PC-9 (cell line): ENCODE results near the gene FAM185A. TPM values are rescaled to one million over a fixed set of nuclear protein-coding genes. Genes with fewer than 3 reads are reported as not detected.

Source experiments
- BruUV-seq: library from RNA; stranded (reverse); fragments of 400-500 nt; replicated peaks from 2 replicates; lab custom pipeline; 2021; lab: Mats Ljungman, UMichigan
- CTCF ChIA-PET: fragments of 300-600 bp; sonication (Branson Sonifier 250); formaldehyde crosslinking; loops from one replicate; lab custom pipeline; 2022; ENCODE audit warnings: antibody characterized with exemption; lab: Charles Lee
- POLR2A ChIA-PET: fragments of 300-600 bp; sonication (Branson Sonifier 250); formaldehyde crosslinking; loops from one replicate; lab custom pipeline; 2022; ENCODE audit warnings: antibody characterized with exemption; ENCODE audit not compliant: unreplicated experiment; lab: Charles Lee
- DNase-seq, 2 experiments: peaks; one replicate each; pipeline versions ENCODE4 v3.0.0 to v3.0.0-alpha.2; 2015 to 2022; ENCODE audit warnings: mixed read lengths in 1 of 2
- H2AFZ ChIP-seq: fragments of 200-600 bp; sonication (generic); 2 replicates; pipeline ENCODE4 v1.8.1; 2017; ENCODE audit warnings: antibody characterized with exemption
- H3F3A ChIP-seq: fragments of 200-600 bp; sonication (generic); 2 replicates; pipeline ENCODE4 v1.8.1; 2017; ENCODE audit warnings: antibody characterized with exemption, mild to moderate bottlenecking, low read depth; ENCODE audit not compliant: insufficient read depth
- H3K27ac ChIP-seq: fragments of 200-600 bp; sonication (generic); 2 replicates; pipeline ENCODE4 v1.6.1; 2016; ENCODE audit warnings: mixed run types
- H3K27me3 ChIP-seq: fragments of 200-600 bp; sonication (generic); 2 replicates; pipeline ENCODE4 v1.6.1; 2016; ENCODE audit warnings: low read depth, mixed run types; ENCODE audit not compliant: insufficient read depth
- H3K36me3 ChIP-seq: fragments of 200-600 bp; sonication (generic); 2 replicates; pipeline ENCODE4 v1.6.1; 2016; ENCODE audit warnings: low read depth, mixed run types
- H3K4me1 ChIP-seq: fragments of 200-600 bp; sonication (generic); replicated peaks from 2 replicates; pipeline ENCODE4 v1.6.1; 2016; ENCODE audit warnings: mixed run types; ENCODE audit not compliant: insufficient read depth
- H3K4me2 ChIP-seq: fragments of 200-600 bp; sonication (generic); 2 replicates; pipeline ENCODE4 v1.6.1; 2017; ENCODE audit warnings: mixed run types
- H3K4me3 ChIP-seq: fragments of 200-600 bp; sonication (generic); 2 replicates; pipeline ENCODE4 v1.6.1; 2016; ENCODE audit warnings: mixed run types
- H3K79me2 ChIP-seq: fragments of 200-600 bp; sonication (generic); 2 replicates; pipeline ENCODE4 v1.6.1; 2017; ENCODE audit warnings: low read depth, mixed run types
- H3K9me2 ChIP-seq: fragments of 200-600 bp; sonication (generic); 2 replicates; pipeline ENCODE4 v1.8.1; 2017; ENCODE audit warnings: mild to moderate bottlenecking; ENCODE audit not compliant: insufficient read depth
- H3K9me3 ChIP-seq: fragments of 200-600 bp; sonication (generic); 2 replicates; pipeline ENCODE4 v1.8.1; 2016; ENCODE audit warnings: low read depth; ENCODE audit not compliant: insufficient read depth
- H4K20me1 ChIP-seq: fragments of 200-600 bp; sonication (generic); 2 replicates; pipeline ENCODE4 v1.8.1; 2017; ENCODE audit not compliant: insufficient read depth
- CTCF ChIP-seq: fragments of 200-600 bp; sonication (generic); conservative IDR thresholded peaks from 2 replicates; pipeline ENCODE4 v1.6.1; 2017; ENCODE audit warnings: mixed run types, antibody characterized with exemption, mild to moderate bottlenecking, moderate library complexity
- EZH2 ChIP-seq: fragments of 200-600 bp; sonication (generic); IDR thresholded peaks from 2 replicates; pipeline ENCODE4 v1.8.0; 2017; ENCODE audit warnings: antibody characterized with exemption, low read depth
- intact Hi-C: fragments of 100-400 bp; cut with micrococcal nuclease; formaldehyde crosslinking; loops from one replicate; pipeline ENCODE4 v1.10.0; 2022; ENCODE audit not compliant: unreplicated experiment
- total RNA-seq: library from RNA; stranded (reverse); gene quantifications from 2 replicates; pipeline ENCODE4 v1.2.3, GENCODE V29; 2021

Gene FAM185A
- total RNA-seq, 1 experiment from 2014 or later, result 9.2 TPM

- H3K79me2 ChIP-seq, result no peaks in the 10 kb centered on the region
- no peaks in the 10 kb centered on the region for H3F3A ChIP-seq
- H3K4me3 ChIP-seq, result no peak overlapping the region
- CTCF ChIA-PET, result no interaction called here
- no peaks in the 10 kb centered on the region for H4K20me1 ChIP-seq
- no peak for TF ChIP-seq CTCF
- TF ChIP-seq EZH2, result no peak
- no peak overlapping the region for H2AFZ ChIP-seq
- no peak for DNase-seq
- H3K9me2 ChIP-seq, result no peaks in the 10 kb centered on the region
- POLR2A ChIA-PET, result no interaction called here
- no peaks in the 10 kb centered on the region for H3K9me3 ChIP-seq
- no peak overlapping the region for H3K4me2 ChIP-seq
- no peaks in the 10 kb centered on the region for H3K36me3 ChIP-seq
- H3K4me1 ChIP-seq, result peaks cover 8% of the 10 kb centered on the region
- no TSS peak for BruUV-seq
- intact Hi-C loops, result no loop called here
- no peak overlapping the region for H3K27ac ChIP-seq
- H3K27me3 ChIP-seq, result no peaks in the 10 kb centered on the region
Measured at GRCh38 chr7:102840404-102840803, 91.6 kb downstream of the FAM185A start.

- H3F3A ChIP-seq, result no peaks in the 10 kb centered on the region
- no peaks in the 10 kb centered on the region for H3K27me3 ChIP-seq
- no peak overlapping the region for H3K4me3 ChIP-seq
- no peaks in the 10 kb centered on the region for H3K36me3 ChIP-seq
- ChIA-PET POLR2A (no interaction called here), CTCF (no interaction called here)
- H2AFZ ChIP-seq, result no peak overlapping the region
- no peaks in the 10 kb centered on the region for H3K9me3 ChIP-seq
- BruUV-seq, result no TSS peak
- DNase-seq, result no peak
- H3K4me2 ChIP-seq, result no peak overlapping the region
- no peaks in the 10 kb centered on the region for H4K20me1 ChIP-seq
- peaks cover 6% of the 10 kb centered on the region for H3K4me1 ChIP-seq
- H3K9me2 ChIP-seq, result no peaks in the 10 kb centered on the region
- no peak for TF ChIP-seq CTCF
- TF ChIP-seq EZH2, result no peak
- no peaks in the 10 kb centered on the region for H3K79me2 ChIP-seq
- H3K27ac ChIP-seq, result no peak overlapping the region
- intact Hi-C loops, result no loop called here
Measured at GRCh38 chr7:102841290-102841689, 92.5 kb downstream of the FAM185A start.

- no peaks in the 10 kb centered on the region for H3K27me3 ChIP-seq
- no TSS peak for BruUV-seq
- no peaks in the 10 kb centered on the region for H3K9me2 ChIP-seq
- no peaks in the 10 kb centered on the region for H3K4me1 ChIP-seq
- intact Hi-C loops, result no loop called here
- TF ChIP-seq CTCF, result no peak
- no peak for TF ChIP-seq EZH2
- no peaks in the 10 kb centered on the region for H3K9me3 ChIP-seq
- H3K4me2 ChIP-seq, result no peak overlapping the region
- H3F3A ChIP-seq, result no peaks in the 10 kb centered on the region
- no peaks in the 10 kb centered on the region for H3K79me2 ChIP-seq
- ChIA-PET POLR2A (no interaction called here), CTCF (no interaction called here)
- H3K27ac ChIP-seq, result no peak overlapping the region
- H4K20me1 ChIP-seq, result no peaks in the 10 kb centered on the region
- H3K36me3 ChIP-seq, result no peaks in the 10 kb centered on the region
- no peak overlapping the region for H3K4me3 ChIP-seq
- H2AFZ ChIP-seq, result no peak overlapping the region
- peak in 1 of 2 experiments; percentile 25 for DNase-seq
Measured at GRCh38 chr7:102842284-102842683, 93.5 kb downstream of the FAM185A start.
